ENCODE measurements around the gene POLD2.

POLD2 gene

GRCh38 chr7:44162179-44162578 lies 38.8 kb upstream of the POLD2 start:
- Histone ChIP-seq H3K4me2 (ENCODE audit: low read depth, low read length, poor library complexity, severe bottlenecking) (no peak overlapping the region), H3K9me3 (ENCODE audit: insufficient read depth, low read depth, low read length) (no peaks in the 10 kb centered on the region), H3K4me1 (ENCODE audit: insufficient read depth, low read length, poor library complexity, severe bottlenecking) (no peaks in the 10 kb centered on the region), H3K9me2 (replicated peaks; ENCODE audit: low read depth, low read length) (no peaks in the 10 kb centered on the region), H3K79me2 (ENCODE audit: insufficient read depth, low read length) (no peaks in the 10 kb centered on the region), H3K27me3 (ENCODE audit: insufficient read depth, low read length, poor library complexity, severe bottlenecking) (no peaks in the 10 kb centered on the region), H4K20me1 (ENCODE audit: insufficient read depth, low read length, poor library complexity, severe bottlenecking) (no peaks in the 10 kb centered on the region), H3F3A (ENCODE audit: low read depth) (no peaks in the 10 kb centered on the region), H2AFZ (ENCODE audit: low read length) (no peak overlapping the region), H3K36me3 (ENCODE audit: insufficient read depth, low read length) (no peaks in the 10 kb centered on the region), H3K4me3 (ENCODE audit: low read length, poor library complexity, severe bottlenecking) (no peak overlapping the region), H3K9ac (ENCODE audit: low read depth, low read length, poor library complexity, severe bottlenecking) (no peak overlapping the region)
- TF ChIP-seq CTCF (conservative IDR thresholded peaks at IDR 0.05; ENCODE audit: low read length) (no peak), EZH2phosphoT487 (IDR thresholded peaks at IDR 0.05; ENCODE audit: borderline replicate concordance) (no peak)

DNA sequence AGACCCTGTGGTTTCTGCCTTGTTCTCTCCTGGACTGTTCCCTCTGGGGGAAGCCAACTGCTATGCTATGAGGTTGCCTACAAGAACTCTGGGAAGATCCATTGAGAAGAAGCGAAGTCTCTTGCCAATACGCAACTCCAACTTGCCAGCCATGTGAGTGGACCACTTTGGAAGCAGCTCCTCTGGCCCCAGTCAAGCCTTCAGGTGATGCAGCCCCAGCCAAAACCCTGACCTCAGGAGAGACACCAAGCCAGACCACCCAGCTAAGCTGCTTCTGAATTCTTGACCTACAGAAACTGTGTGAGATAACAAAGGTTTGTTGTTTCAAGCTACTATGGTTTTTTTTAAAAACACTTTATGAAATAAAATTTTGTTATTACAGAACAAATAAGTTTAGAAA lies 38.0 kb upstream of the POLD2 start:
- Histone ChIP-seq H2AFZ (ENCODE audit: low read length) (no peak overlapping the region), H3K9ac (ENCODE audit: low read depth, low read length, poor library complexity, severe bottlenecking) (no peak overlapping the region), H3K9me2 (replicated peaks; ENCODE audit: low read depth, low read length) (no peaks in the 10 kb centered on the region), H3K36me3 (ENCODE audit: insufficient read depth, low read length) (no peaks in the 10 kb centered on the region), H3K4me2 (ENCODE audit: low read depth, low read length, poor library complexity, severe bottlenecking) (no peak overlapping the region), H3K4me3 (ENCODE audit: low read length, poor library complexity, severe bottlenecking) (no peak overlapping the region), H4K20me1 (ENCODE audit: insufficient read depth, low read length, poor library complexity, severe bottlenecking) (no peaks in the 10 kb centered on the region), H3F3A (ENCODE audit: low read depth) (no peaks in the 10 kb centered on the region), H3K27me3 (ENCODE audit: insufficient read depth, low read length, poor library complexity, severe bottlenecking) (no peaks in the 10 kb centered on the region), H3K4me1 (ENCODE audit: insufficient read depth, low read length, poor library complexity, severe bottlenecking) (no peaks in the 10 kb centered on the region), H3K79me2 (ENCODE audit: insufficient read depth, low read length) (no peaks in the 10 kb centered on the region), H3K9me3 (ENCODE audit: insufficient read depth, low read depth, low read length) (no peaks in the 10 kb centered on the region)
- TF ChIP-seq CTCF (conservative IDR thresholded peaks at IDR 0.05; ENCODE audit: low read length) (no peak), EZH2phosphoT487 (IDR thresholded peaks at IDR 0.05; ENCODE audit: borderline replicate concordance) (no peak)

DNA sequence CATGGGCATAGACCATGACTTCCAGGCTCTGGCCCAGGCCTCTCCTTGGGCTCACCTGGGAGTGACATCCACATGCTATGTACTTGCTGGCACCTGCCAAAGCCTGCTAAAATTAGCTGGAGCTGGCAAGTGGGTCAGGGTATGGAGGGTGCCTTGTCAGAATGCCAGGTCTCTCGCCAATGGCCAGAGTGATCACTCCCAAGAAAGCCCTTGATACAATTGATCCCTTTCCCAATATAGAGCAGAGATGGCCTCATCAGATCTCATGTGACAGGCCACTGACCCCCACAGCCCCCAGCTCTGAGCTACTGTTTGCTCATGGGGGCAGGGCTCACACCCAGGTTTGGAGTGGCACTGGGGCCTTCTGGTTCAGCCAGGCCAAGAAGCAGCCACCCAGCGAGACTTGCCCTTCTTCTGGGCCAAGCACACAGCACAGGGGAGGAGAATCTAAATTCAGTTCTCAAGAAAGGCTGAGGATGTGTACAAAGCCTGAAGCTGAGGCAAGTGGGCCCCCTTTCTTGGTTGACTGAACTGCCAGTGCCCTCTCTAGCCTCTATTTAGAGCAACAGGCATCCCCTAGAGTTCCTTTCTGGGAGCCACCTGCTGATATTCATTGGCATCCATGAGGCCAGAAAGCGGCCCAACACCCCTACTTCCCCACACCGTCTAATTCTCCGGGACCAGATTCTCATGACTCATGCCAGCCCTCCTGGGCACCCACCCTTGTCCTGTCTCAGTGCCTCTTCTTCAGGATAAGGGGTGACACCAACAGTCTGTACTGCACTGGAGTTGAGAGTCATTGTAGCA lies 36.7 kb upstream of the POLD2 start:
- Histone ChIP-seq H3K36me3 (ENCODE audit: insufficient read depth, low read length) (no peaks in the 10 kb centered on the region), H4K20me1 (ENCODE audit: insufficient read depth, low read length, poor library complexity, severe bottlenecking) (no peaks in the 10 kb centered on the region), H3K4me3 (ENCODE audit: low read length, poor library complexity, severe bottlenecking) (no peak overlapping the region), H3K9me2 (replicated peaks; ENCODE audit: low read depth, low read length) (no peaks in the 10 kb centered on the region), H3K9ac (ENCODE audit: low read depth, low read length, poor library complexity, severe bottlenecking) (no peak overlapping the region), H3F3A (ENCODE audit: low read depth) (no peaks in the 10 kb centered on the region), H3K79me2 (ENCODE audit: insufficient read depth, low read length) (no peaks in the 10 kb centered on the region), H2AFZ (ENCODE audit: low read length) (no peak overlapping the region), H3K9me3 (ENCODE audit: insufficient read depth, low read depth, low read length) (no peaks in the 10 kb centered on the region), H3K4me1 (ENCODE audit: insufficient read depth, low read length, poor library complexity, severe bottlenecking) (no peaks in the 10 kb centered on the region), H3K4me2 (ENCODE audit: low read depth, low read length, poor library complexity, severe bottlenecking) (no peak overlapping the region), H3K27me3 (ENCODE audit: insufficient read depth, low read length, poor library complexity, severe bottlenecking) (no peaks in the 10 kb centered on the region)
- TF ChIP-seq EZH2phosphoT487 (IDR thresholded peaks at IDR 0.05; ENCODE audit: borderline replicate concordance) (no peak), CTCF (conservative IDR thresholded peaks at IDR 0.05; ENCODE audit: low read length) (no peak)

All from Loucy (cell line).